B cell (primary cell): ENCODE results near the gene SP8. TPM values are rescaled to one million over a fixed set of nuclear protein-coding genes. Genes with fewer than 3 reads are reported as not detected.

ENCODE experiments used
- ATAC-seq: fragments of 200-7000 bp; cut with Tn5 transposase; one replicate; pipeline ENCODE4 v1.10.0; 2021; ENCODE audit warnings: low read depth, mild to moderate bottlenecking, moderate number of reproducible peaks, moderate library complexity
- CTCF ChIA-PET: fragments of 350-600 bp; sonication (Branson Sonifier 250); formaldehyde crosslinking; loops from one replicate; lab custom pipeline; 2021; ENCODE audit warnings: antibody characterized with exemption, inconsistent platforms; lab: Charles Lee
- POLR2A ChIA-PET: fragments of 350-600 bp; sonication (Branson Sonifier 250); formaldehyde crosslinking; loops from one replicate; lab custom pipeline; 2021; ENCODE audit warnings: antibody characterized with exemption; lab: Charles Lee
- DNase-seq: peaks from one replicate; pipeline ENCODE4 v3.0.0; 2013
- H2AFZ ChIP-seq: 2 replicates; pipeline ENCODE4 v1.6.1; 2012; ENCODE audit warnings: mild to moderate bottlenecking, low read depth, low read length; ENCODE audit not compliant: insufficient read depth, poor library complexity, severe bottlenecking
- H3K27ac ChIP-seq, 2 donors: 1 replicate in 1 of 2; 2 replicates in 1 of 2; pipeline ENCODE4 v1.5.1; 2012 to 2013; ENCODE audit warnings: low read length in 2 of 2, mild to moderate bottlenecking in 2 of 2, moderate library complexity in 1 of 2
- H3K27me3 ChIP-seq, 4 experiments: fragments of 200-600 bp in 1 of 4; sonication (generic) in 1 of 4; replicated peaks in 1 of 4; 1 replicate in 2 of 4; 2 replicates in 2 of 4; pipeline versions ENCODE4 v1.6.1 to v1.7.0; 2013 to 2016; ENCODE audit warnings: low read length in 3 of 4, mild to moderate bottlenecking in 2 of 4, mixed read lengths in 1 of 4, moderate library complexity in 1 of 4; ENCODE audit not compliant: insufficient read depth in 4 of 4, control insufficient read depth in 3 of 4; ENCODE audit errors: control extremely low read depth in 1 of 4
- H3K36me3 ChIP-seq, 2 experiments: replicated peaks in 1 of 2; 1 replicate in 1 of 2; 2 replicates in 1 of 2; pipeline versions ENCODE4 v1.6.1 to v1.7.1; 2013; ENCODE audit warnings: low read length in 1 of 2; ENCODE audit not compliant: insufficient read depth in 2 of 2, control insufficient read depth in 1 of 2; ENCODE audit errors: control extremely low read depth in 1 of 2, extremely low read depth in 1 of 2
- H3K4me1 ChIP-seq, 2 donors: fragments of 200-600 bp in 1 of 2; sonication (generic) in 1 of 2; 1 replicate in 1 of 2; 2 replicates in 1 of 2; pipeline versions ENCODE4 v1.5.1 to v1.6.1; 2013 to 2017; ENCODE audit warnings: low read length in 2 of 2; ENCODE audit not compliant: control insufficient read depth in 2 of 2, insufficient read depth in 2 of 2
- H3K4me2 ChIP-seq: replicated peaks from 2 replicates; pipeline ENCODE3; 2012; ENCODE audit warnings: mild to moderate bottlenecking, low read depth, low read length; ENCODE audit not compliant: poor library complexity, severe bottlenecking
- H3K4me3 ChIP-seq, 5 experiments: fragments of 200-600 bp in 1 of 5; sonication (generic) in 1 of 5; 1 replicate in 3 of 5; 2 replicates in 2 of 5; pipeline versions ENCODE4 v1.5.1 to v1.7.0; 2011 to 2016; ENCODE audit warnings: low read length in 4 of 5, mild to moderate bottlenecking in 4 of 5, low read depth in 2 of 5, control low read depth in 1 of 5, moderate library complexity in 1 of 5; ENCODE audit not compliant: insufficient read depth in 1 of 5; ENCODE audit errors: control extremely low read depth in 1 of 5, extremely low read depth in 1 of 5
- H3K79me2 ChIP-seq: fragments of 200-600 bp; sonication (generic); one replicate; pipeline ENCODE4 v1.6.0; 2016; ENCODE audit warnings: low read length; ENCODE audit not compliant: control insufficient read depth, insufficient read depth
- H3K9ac ChIP-seq: fragments of 200-600 bp; sonication (generic); 2 replicates; pipeline ENCODE4 v1.6.1; 2017; ENCODE audit warnings: mild to moderate bottlenecking, low read length, moderate library complexity
- H3K9me3 ChIP-seq, 3 donors: one replicate each; pipeline versions ENCODE4 v1.6.1 to v1.7.1; 2013; ENCODE audit warnings: low read length in 2 of 3; ENCODE audit not compliant: control insufficient read depth in 2 of 3, insufficient read depth in 1 of 3; ENCODE audit errors: control extremely low read depth in 1 of 3
- H4K20me1 ChIP-seq: 2 replicates; pipeline ENCODE4 v1.6.0; 2012; ENCODE audit warnings: mild to moderate bottlenecking, low read length; ENCODE audit not compliant: insufficient read depth, control insufficient read depth, poor library complexity, severe bottlenecking
- H3K27ac Mint-ChIP-seq: one replicate; pipeline ENCODE4 v1.8.0; 2021; ENCODE audit warnings: mixed read lengths
- H3K27me3 Mint-ChIP-seq: one replicate; pipeline ENCODE4 v1.8.0; 2021; ENCODE audit warnings: mixed read lengths
- H3K4me1 Mint-ChIP-seq: one replicate; pipeline ENCODE4 v1.8.0; 2021; ENCODE audit warnings: mixed read lengths
- H3K4me3 Mint-ChIP-seq: one replicate; pipeline ENCODE4 v1.8.0; 2021; ENCODE audit warnings: mixed read lengths
- H3K9me3 Mint-ChIP-seq: one replicate; pipeline ENCODE4 v1.8.0; 2022; ENCODE audit warnings: mixed read lengths; ENCODE audit not compliant: insufficient read depth
- CTCF ChIP-seq: fragments of 200-600 bp; IDR thresholded peaks from one replicate; pipeline ENCODE4 v1.8.0; 2022; ENCODE audit warnings: antibody characterized with exemption, mild to moderate bottlenecking
- EZH2 ChIP-seq: IDR thresholded peaks from 2 replicates; pipeline ENCODE4 v1.6.1; 2012; ENCODE audit warnings: borderline replicate concordance, low read depth, mild to moderate bottlenecking, moderate library complexity, low read length; ENCODE audit not compliant: insufficient read depth, poor library complexity, severe bottlenecking
- WGBS: methylation state at CpG from one replicate; pipeline ENCODE4 v1.1.5; 2013; ENCODE audit warnings: missing lambda C conversion rate; ENCODE audit not compliant: insufficient coverage; 5-methylcytosine and 5-hydroxymethylcytosine counted together
- intact Hi-C: fragments of 100-400 bp; cut with micrococcal nuclease; formaldehyde crosslinking; loops from one replicate; pipeline ENCODE4 v1.10.0; 2022
- polyA plus RNA-seq: library from polyadenylated mRNA; depleted of rRNA; stranded (reverse); fragments of >200 nt; gene quantifications from 2 replicates; pipeline ENCODE4 v1.2.3, GENCODE V29; 2012
- total RNA-seq, 2 donors: library from RNA; stranded (reverse); fragments of 120-200 nt in 1 of 2; gene quantifications; 1 replicate in 1 of 2; 2 replicates in 1 of 2; pipeline versions ENCODE4 v1.2.3 to v1.2.4, GENCODE V29; 2013 to 2022

SP8 gene
- total and polyA plus RNA-seq, 2 donors (not counting 1 experiment from before 2014, with no cell fraction given): not detected

GRCh38 chr7:20787660-20788419 lies 1.2 kb upstream of the SP8 start:
- no peak overlapping the region for H3K9ac ChIP-seq
- H3K9me3 ChIP-seq: peaks cover 5 to 50% (median 6%) of the 10 kb centered on the region in 3 donors
- POLR2A ChIA-PET: no interaction called here
- no peak overlapping the region for H3K4me2 ChIP-seq
- CTCF ChIA-PET: no interaction called here
- TF ChIP-seq CTCF (no peak), EZH2 (no peak)
- H3K27ac ChIP-seq: no peak overlapping the region
- Mint-ChIP-seq H3K4me1 (peaks cover 18% of the 10 kb centered on the region), H3K27me3 (peaks cover 75% of the 10 kb centered on the region), H3K27ac (peak overlapping the region; percentile 3), H3K4me3 (no peak overlapping the region), H3K9me3 (no peaks in the 10 kb centered on the region)
- H3K27me3 ChIP-seq: peaks cover 3 to 83% (median 69%) of the 10 kb centered on the region in 4 experiments
- ATAC-seq: no peak
- H3K4me1 ChIP-seq: peaks cover 29 to 57% of the 10 kb centered on the region in 2 donors
- no peak overlapping the region for H3K4me3 ChIP-seq
- H3K36me3 ChIP-seq: no peaks in the 10 kb centered on the region
- H4K20me1 ChIP-seq: no peaks in the 10 kb centered on the region
- DNase-seq: peak; percentile 23
- intact Hi-C loops: no loop called here
- WGBS: 13% methylated on average over 10 of the region's 21 CpGs
- no peaks in the 10 kb centered on the region for H3K79me2 ChIP-seq
- H2AFZ ChIP-seq: no peak overlapping the region

- no peaks in the 10 kb centered on the region for H3K79me2 ChIP-seq
- TF ChIP-seq EZH2 (no peak), CTCF (no peak)
- intact Hi-C loops: no loop called here
- H2AFZ ChIP-seq: no peak overlapping the region
- peaks cover 29 to 56% of the 10 kb centered on the region in 2 donors for H3K4me1 ChIP-seq
- H3K9ac ChIP-seq: peak overlapping the region; percentile 3
- ATAC-seq: no peak
- H3K9me3 ChIP-seq: peaks cover 3 to 49% (median 5%) of the 10 kb centered on the region in 3 donors
- 17% methylated on average over 8 of the region's 14 CpGs for WGBS
- peak; percentile 33 for DNase-seq
- CTCF ChIA-PET: interaction anchor here (1.5 kb wide), 1 partner anchor 10 kb away, joined by 4 read pairs; no protein-coding TSS in a partner anchor
- peaks cover 5 to 84% (median 64%) of the 10 kb centered on the region in 4 experiments for H3K27me3 ChIP-seq
- Mint-ChIP-seq H3K27me3 (peaks cover 76% of the 10 kb centered on the region), H3K4me3 (peak overlapping the region; percentile 73), H3K9me3 (no peaks in the 10 kb centered on the region), H3K4me1 (peaks cover 18% of the 10 kb centered on the region), H3K27ac (no peak overlapping the region)
- no peaks in the 10 kb centered on the region for H4K20me1 ChIP-seq
- H3K36me3 ChIP-seq: no peaks in the 10 kb centered on the region
- no peak overlapping the region for H3K27ac ChIP-seq
- POLR2A ChIA-PET: no interaction called here
- peak overlapping the region; percentile 68 for H3K4me2 ChIP-seq
- peak overlapping the region in 3 of 5 experiments; percentile 3 to 29 (median 11) for H3K4me3 ChIP-seq
Measured at GRCh38 chr7:20786421-20786778, 286 bp downstream of the SP8 start.
